Body of pancreas (tissue), 4 donors: ENCODE measurements around the gene ARHGAP6.

Source experiments
- POLR2A ChIP-seq, 3 donors: fragments of 450-650 bp; IDR thresholded peaks; one replicate each; pipeline ENCODE4 v1.6.1; 2016; ENCODE audit warnings: antibody characterized with exemption in 3 of 3, mild to moderate bottlenecking in 2 of 3
- TF ChIP-seq, protein P1 (sequence below), 7 experiments: fragments of 450-650 bp in 4 of 7; fragments of 200-600 bp in 3 of 7; sonication (generic) in 3 of 7; IDR thresholded peaks; one replicate each; pipeline ENCODE4 v1.5.1; 2016 to 2019; ENCODE audit warnings: antibody characterized with exemption in 7 of 7

DNA sequence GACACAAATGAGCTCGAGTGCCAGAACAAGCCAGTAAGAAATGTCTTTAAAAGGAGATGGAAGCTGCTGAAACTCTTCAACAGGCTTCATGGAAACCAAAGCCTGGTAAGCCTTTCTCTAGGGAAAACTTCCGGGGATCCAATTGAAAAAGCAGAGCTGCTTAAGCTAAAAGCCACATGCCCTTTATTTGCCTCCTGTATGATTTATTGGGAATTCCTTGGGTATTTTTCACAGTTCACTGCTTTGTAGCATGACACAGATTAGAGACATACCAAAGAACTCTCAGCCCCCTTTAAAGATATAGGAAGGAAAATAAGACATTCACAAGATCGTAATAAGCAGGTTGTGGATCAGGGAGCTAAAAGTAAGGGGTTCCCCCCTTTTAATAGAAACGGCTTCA, 6.5 kb upstream of the ARHGAP6 start:
- TF ChIP-seq, protein P1, sequence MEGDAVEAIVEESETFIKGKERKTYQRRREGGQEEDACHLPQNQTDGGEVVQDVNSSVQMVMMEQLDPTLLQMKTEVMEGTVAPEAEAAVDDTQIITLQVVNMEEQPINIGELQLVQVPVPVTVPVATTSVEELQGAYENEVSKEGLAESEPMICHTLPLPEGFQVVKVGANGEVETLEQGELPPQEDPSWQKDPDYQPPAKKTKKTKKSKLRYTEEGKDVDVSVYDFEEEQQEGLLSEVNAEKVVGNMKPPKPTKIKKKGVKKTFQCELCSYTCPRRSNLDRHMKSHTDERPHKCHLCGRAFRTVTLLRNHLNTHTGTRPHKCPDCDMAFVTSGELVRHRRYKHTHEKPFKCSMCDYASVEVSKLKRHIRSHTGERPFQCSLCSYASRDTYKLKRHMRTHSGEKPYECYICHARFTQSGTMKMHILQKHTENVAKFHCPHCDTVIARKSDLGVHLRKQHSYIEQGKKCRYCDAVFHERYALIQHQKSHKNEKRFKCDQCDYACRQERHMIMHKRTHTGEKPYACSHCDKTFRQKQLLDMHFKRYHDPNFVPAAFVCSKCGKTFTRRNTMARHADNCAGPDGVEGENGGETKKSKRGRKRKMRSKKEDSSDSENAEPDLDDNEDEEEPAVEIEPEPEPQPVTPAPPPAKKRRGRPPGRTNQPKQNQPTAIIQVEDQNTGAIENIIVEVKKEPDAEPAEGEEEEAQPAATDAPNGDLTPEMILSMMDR (IDR thresholded peaks at IDR 0.05): no peak
- TF ChIP-seq POLR2A (IDR thresholded peaks at IDR 0.05): no peak
